Tongue (tissue), 2 donors: ENCODE results near the gene TNK2. TPM values are rescaled to one million over a fixed set of nuclear protein-coding genes. Genes with fewer than 3 reads are reported as not detected.
A peak's percentile ranks its signal among the peaks of the same experiment; 100 is the strongest.

Source experiments
- DNase-seq: peaks from one replicate; pipeline ENCODE4 v3.0.0-alpha.2; 2015
- total RNA-seq: library from RNA; depleted of rRNA; stranded (reverse); fragments of >200 nt; gene quantifications from one replicate; pipeline ENCODE4 v1.2.3, GENCODE V29; 2014

TNK2 gene
- total RNA-seq, 1 donor from 2014 or later, result 31.4 TPM

- DNase-seq, result no peak
Observed at GRCh38 chr3:195899701-195900435, 8.5 kb downstream of the TNK2 start.

GRCh38 chr3:195897853-195898415 lies 10.4 kb downstream of the TNK2 start:
- no peak for DNase-seq

GRCh38 chr3:195897081-195897852 lies 11.1 kb downstream of the TNK2 start:
- DNase-seq, result peak; percentile 29

- DNase-seq, result peak; percentile 88
Observed at GRCh38 chr3:195896361-195897080, 11.8 kb downstream of the TNK2 start.

GRCh38 chr3:195895861-195896360 lies 12.4 kb downstream of the TNK2 start:
- peak; percentile 58 for DNase-seq

GRCh38 chr3:195895078-195895860 lies 13.1 kb downstream of the TNK2 start:
- peak; percentile 65 for DNase-seq

- DNase-seq, result no peak
Observed at GRCh38 chr3:195893916-195894465, 14.4 kb downstream of the TNK2 start.

- peak; percentile 84 for DNase-seq
Observed at GRCh38 chr3:195893516-195893915, 14.8 kb downstream of the TNK2 start.

- DNase-seq, result peak; percentile 71
Observed at GRCh38 chr3:195893044-195893395, 15.3 kb downstream of the TNK2 start.

- peak; percentile 95 for DNase-seq
Observed at GRCh38 chr3:195892105-195893043, 16.0 kb downstream of the TNK2 start.

GRCh38 chr3:195891431-195892104 lies 16.8 kb downstream of the TNK2 start:
- DNase-seq, result no peak

- DNase-seq, result peak; percentile 42
Observed at GRCh38 chr3:195889870-195890295, 18.5 kb downstream of the TNK2 start.

- no peak for DNase-seq
Observed at GRCh38 chr3:195888981-195889869, 19.1 kb downstream of the TNK2 start.

GRCh38 chr3:195888311-195888761 lies 20.0 kb downstream of the TNK2 start:
- no peak for DNase-seq

- no peak for DNase-seq
Observed at GRCh38 chr3:195887670-195888069, 20.7 kb downstream of the TNK2 start.

- peak; percentile 83 for DNase-seq
Observed at GRCh38 chr3:195886181-195887141, 21.9 kb downstream of the TNK2 start.
